Muscle layer of duodenum (tissue), 2 donors: ENCODE results near the gene THRB.

Experiments used
- H3K27ac ChIP-seq: one replicate; pipeline ENCODE4 v1.7.0; 2013; ENCODE audit warnings: mild to moderate bottlenecking, low read length
- H3K27me3 ChIP-seq: one replicate; pipeline ENCODE4 v1.7.0; 2013; ENCODE audit warnings: low read depth, mild to moderate bottlenecking, control low read depth, low read length
- H3K36me3 ChIP-seq, 2 donors: one replicate each; pipeline ENCODE4 v1.7.0; 2013; ENCODE audit warnings: low read length in 2 of 2, control low read depth in 1 of 2, mild to moderate bottlenecking in 1 of 2; ENCODE audit not compliant: insufficient read depth in 2 of 2, control insufficient read depth in 1 of 2
- H3K4me1 ChIP-seq, 2 donors: one replicate each; pipeline ENCODE4 v1.7.0; 2013; ENCODE audit warnings: low read length in 2 of 2, mild to moderate bottlenecking in 2 of 2, control low read depth in 1 of 2, moderate library complexity in 1 of 2; ENCODE audit not compliant: insufficient read depth in 2 of 2, control insufficient read depth in 1 of 2
- H3K4me3 ChIP-seq, 2 donors: one replicate each; pipeline ENCODE4 v1.7.0; 2013; ENCODE audit warnings: low read length in 2 of 2, low read depth in 1 of 2, mild to moderate bottlenecking in 1 of 2
- H3K9me3 ChIP-seq, 2 donors: one replicate each; pipeline ENCODE4 v1.7.0; 2013; ENCODE audit warnings: low read length in 2 of 2, control low read depth in 1 of 2, mild to moderate bottlenecking in 1 of 2; ENCODE audit not compliant: control insufficient read depth in 1 of 2
- donor health status: healthy.

THRB gene

DNA sequence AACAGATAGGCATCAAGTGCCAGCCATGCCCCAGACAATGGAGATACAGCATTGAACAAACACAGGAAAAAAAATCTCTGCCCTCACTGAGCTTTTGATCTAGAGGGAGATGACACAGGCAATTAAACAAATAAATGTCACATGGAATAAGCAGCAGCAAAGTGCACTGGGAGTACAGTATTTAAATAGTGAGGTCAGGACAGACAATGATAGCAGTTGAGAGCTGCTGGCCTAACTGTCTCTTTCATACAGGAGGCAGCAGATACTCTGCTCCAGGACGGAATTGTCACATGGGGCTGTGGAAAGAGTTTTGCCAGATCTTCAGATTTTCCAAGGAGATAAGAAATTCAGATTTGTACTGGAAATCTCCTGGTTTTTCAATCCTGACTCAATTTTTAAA lies 241.3 kb downstream of the THRB start:
- H3K36me3 ChIP-seq: no peaks in the 10 kb centered on the region
- H3K4me1 ChIP-seq: peaks cover 0 to 7% of the 10 kb centered on the region in 2 donors
- no peak overlapping the region for H3K4me3 ChIP-seq
- H3K9me3 ChIP-seq: no peaks in the 10 kb centered on the region
- no peak overlapping the region for H3K27ac ChIP-seq
- no peaks in the 10 kb centered on the region for H3K27me3 ChIP-seq

DNA sequence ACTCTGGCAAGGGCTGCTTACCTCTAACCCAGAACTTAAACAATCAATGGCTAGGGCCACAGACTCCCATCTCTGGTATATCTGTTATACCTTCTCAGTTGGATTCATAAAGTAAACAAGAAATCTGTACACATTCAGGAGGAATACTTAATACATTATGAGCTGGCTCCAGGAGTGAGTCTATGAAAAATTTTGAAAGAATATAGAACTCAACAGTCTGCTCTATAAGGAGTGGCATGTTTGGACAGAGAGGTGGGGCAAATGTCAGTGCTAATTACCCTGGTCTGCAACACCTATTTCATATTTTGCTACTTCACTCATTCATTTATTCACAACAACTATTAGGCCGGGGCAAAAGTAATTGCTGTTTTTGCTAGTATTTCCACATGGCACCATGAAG lies 245.1 kb downstream of the THRB start:
- no peaks in the 10 kb centered on the region for H3K9me3 ChIP-seq
- no peak overlapping the region for H3K27ac ChIP-seq
- no peaks in the 10 kb centered on the region for H3K36me3 ChIP-seq
- no peaks in the 10 kb centered on the region for H3K27me3 ChIP-seq
- H3K4me3 ChIP-seq: no peak overlapping the region
- H3K4me1 ChIP-seq: no peaks in the 10 kb centered on the region

GRCh38 chr3:24245056-24245455 lies 249.6 kb downstream of the THRB start:
- Histone ChIP-seq H3K27me3 (no peaks in the 10 kb centered on the region), H3K4me1 (peaks cover 5 to 11% of the 10 kb centered on the region in 2 donors)

GRCh38 chr3:24244491-24244890 lies 250.2 kb downstream of the THRB start:
- Histone ChIP-seq H3K4me3 (no peak overlapping the region), H3K27ac (no peak overlapping the region), H3K9me3 (no peaks in the 10 kb centered on the region), H3K27me3 (no peaks in the 10 kb centered on the region), H3K36me3 (no peaks in the 10 kb centered on the region), H3K4me1 (peaks cover 5 to 11% of the 10 kb centered on the region in 2 donors)

More at GRCh38 chr3:24245056-24245455, 249.6 kb downstream of the THRB start:
- no peak overlapping the region for H3K4me3 ChIP-seq
- no peaks in the 10 kb centered on the region for H3K9me3 ChIP-seq
- H3K27ac ChIP-seq: no peak overlapping the region
- no peaks in the 10 kb centered on the region for H3K36me3 ChIP-seq

GRCh38 chr3:24242012-24242698 lies 252.5 kb downstream of the THRB start:
- Histone ChIP-seq H3K4me3 (no peak overlapping the region), H3K27ac (no peak overlapping the region), H3K4me1 (peaks cover 5 to 27% of the 10 kb centered on the region in 2 donors), H3K36me3 (no peaks in the 10 kb centered on the region), H3K9me3 (no peaks in the 10 kb centered on the region), H3K27me3 (no peaks in the 10 kb centered on the region)

- Histone ChIP-seq H3K4me1 (peaks cover 5 to 27% of the 10 kb centered on the region in 2 donors), H3K27me3 (no peaks in the 10 kb centered on the region), H3K9me3 (no peaks in the 10 kb centered on the region), H3K27ac (no peak overlapping the region), H3K36me3 (no peaks in the 10 kb centered on the region), H3K4me3 (no peak overlapping the region)
Observed at GRCh38 chr3:24240306-24240705, 254.3 kb downstream of the THRB start.

GRCh38 chr3:24237971-24238706 lies 256.5 kb downstream of the THRB start:
- no peak overlapping the region for H3K4me3 ChIP-seq
- no peaks in the 10 kb centered on the region for H3K36me3 ChIP-seq
- no peak overlapping the region for H3K27ac ChIP-seq
- H3K27me3 ChIP-seq: no peaks in the 10 kb centered on the region
- H3K9me3 ChIP-seq: no peaks in the 10 kb centered on the region
- peaks cover 5 to 27% of the 10 kb centered on the region in 2 donors for H3K4me1 ChIP-seq

GRCh38 chr3:24235121-24235520 lies 259.5 kb downstream of the THRB start:
- H3K27ac ChIP-seq: no peak overlapping the region
- H3K27me3 ChIP-seq: no peaks in the 10 kb centered on the region
- peaks cover 0 to 17% of the 10 kb centered on the region in 2 donors for H3K4me1 ChIP-seq
- H3K4me3 ChIP-seq: no peak overlapping the region
- no peaks in the 10 kb centered on the region for H3K9me3 ChIP-seq
- H3K36me3 ChIP-seq: no peaks in the 10 kb centered on the region

DNA sequence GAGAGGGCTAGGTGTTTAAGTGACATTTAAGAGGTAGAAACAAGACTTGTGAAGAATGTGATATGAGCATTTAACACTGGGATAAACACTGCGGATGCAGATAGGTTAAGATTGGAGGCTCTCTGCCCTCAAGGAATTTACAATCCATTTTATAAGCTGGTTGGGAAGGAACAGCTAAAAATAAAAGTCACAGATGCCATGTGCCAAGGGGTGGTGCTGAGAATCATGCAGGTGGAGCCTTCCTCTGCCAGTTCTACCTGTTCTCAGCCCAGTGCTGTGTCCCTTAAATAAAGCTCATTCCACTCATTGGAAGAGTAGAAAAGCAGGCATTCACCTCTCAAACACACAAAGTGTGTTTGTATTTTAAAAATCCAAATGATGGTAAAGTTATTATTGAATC lies 261.9 kb downstream of the THRB start:
- Histone ChIP-seq H3K27me3 (no peaks in the 10 kb centered on the region), H3K9me3 (no peaks in the 10 kb centered on the region), H3K36me3 (no peaks in the 10 kb centered on the region), H3K4me3 (no peak overlapping the region), H3K27ac (no peak overlapping the region), H3K4me1 (peaks cover 0 to 5% of the 10 kb centered on the region in 2 donors)

GRCh38 chr3:24229468-24230221 lies 265.0 kb downstream of the THRB start:
- Histone ChIP-seq H3K27ac (no peak overlapping the region), H3K4me3 (no peak overlapping the region), H3K27me3 (no peaks in the 10 kb centered on the region), H3K4me1 (peaks cover 8 to 19% of the 10 kb centered on the region in 2 donors), H3K9me3 (no peaks in the 10 kb centered on the region), H3K36me3 (peaks cover 0 to 4% of the 10 kb centered on the region in 2 donors)

DNA sequence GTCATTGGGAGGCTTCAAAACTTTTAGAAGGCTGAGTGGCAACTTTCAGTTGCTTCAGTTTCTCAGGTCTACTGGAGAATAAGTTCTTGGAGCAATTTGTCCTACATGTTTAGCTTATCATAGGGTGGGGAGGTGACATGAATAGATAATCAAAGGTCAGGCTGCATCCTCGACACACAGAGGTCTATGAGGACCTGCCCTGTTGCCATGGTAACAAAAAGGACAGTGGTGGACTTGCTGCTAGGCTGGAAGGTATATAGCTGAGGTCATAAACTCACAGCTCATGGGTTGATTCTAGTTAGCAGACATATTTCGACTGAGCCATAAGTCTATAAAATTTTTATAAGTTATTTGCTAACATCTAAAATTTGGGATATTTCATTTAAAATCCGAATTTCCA lies 267.0 kb downstream of the THRB start:
- H3K9me3 ChIP-seq: no peaks in the 10 kb centered on the region
- no peak overlapping the region for H3K4me3 ChIP-seq
- peaks cover 0 to 4% of the 10 kb centered on the region in 2 donors for H3K36me3 ChIP-seq
- no peak overlapping the region for H3K27ac ChIP-seq
- H3K27me3 ChIP-seq: no peaks in the 10 kb centered on the region
- H3K4me1 ChIP-seq: peaks cover 8 to 22% of the 10 kb centered on the region in 2 donors
